ENCODE data around the gene VCAM1. TPM values are rescaled to one million over a fixed set of nuclear protein-coding genes. Genes with fewer than 3 reads are reported as not detected.
"Not testable (repeated sequence)": the region's sequence is repeated elsewhere in the genome, so short reads cannot be mapped to it uniquely, and the experiment has no call there.

VCAM1 gene
- total RNA-seq, 1 experiment from 2014 or later, result 0.08 TPM

- in situ Hi-C loops (cut with HindIII; ENCODE audit: low pct_unique_long_range_greater_than_20kb, low sequenced_read_pairs) (no loop called here), intact Hi-C loops (cut with micrococcal nuclease; ENCODE audit: unreplicated experiment) (no loop called here)
- CTCF ChIA-PET, result no interaction called here
- H3K27ac ChIP-seq (ENCODE audit: low read length), result no peak overlapping the region
- DNase-seq (ENCODE audit: low read depth, low spot score) (no peak), ATAC-seq (no peak)
- H3K4me1 ChIP-seq (ENCODE audit: control insufficient read depth, insufficient read depth, low read length), result no peaks in the 10 kb centered on the region
- no TSS peak for BruUV-seq (replicated peaks)
- H3K9me3 ChIP-seq (ENCODE audit: control insufficient read depth, insufficient read depth, low read depth, low read length), result no peaks in the 10 kb centered on the region
- H3K27me3 ChIP-seq (ENCODE audit: control insufficient read depth, insufficient read depth, low read length), result no peaks in the 10 kb centered on the region
- TF ChIP-seq TCF7L2 (IDR thresholded peaks at IDR 0.05; ENCODE audit: low read depth, low read length) (no peak), POLR2AphosphoS5 (IDR thresholded peaks at IDR 0.05; ENCODE audit: low read depth, low read length) (no peak), CTCF (IDR thresholded peaks at IDR 0.05) (no peak), SIN3A (IDR thresholded peaks at IDR 0.05; ENCODE audit: borderline replicate concordance, insufficient read depth, low read depth, low read length) (no peak), REST (IDR thresholded peaks at IDR 0.05; ENCODE audit: insufficient read depth in 1 of 2, low read depth in 2 of 2, low read length in 1 of 2) (no peak)
- no peaks in the 10 kb centered on the region for H3K36me3 ChIP-seq (ENCODE audit: control insufficient read depth, insufficient read depth, low read length)
- POLR2A ChIA-PET, result interaction anchor here (0.6 kb wide), 1 partner anchor 856 kb away, joined by 3 read pairs; no protein-coding TSS in a partner anchor
- no peak overlapping the region for H3K4me3 ChIP-seq (ENCODE audit: low read depth in 2 of 2, low read length in 2 of 2)
Observed at GRCh38 chr1:100708476-100709062, 11.0 kb upstream of the VCAM1 start.

GRCh38 chr1:100710906-100711682 is 8.4 kb upstream of the VCAM1 start:
- ChIA-PET CTCF (no interaction called here), POLR2A (no interaction called here)
- no peak overlapping the region for H3K27ac ChIP-seq (ENCODE audit: low read length)
- H3K27me3 ChIP-seq (ENCODE audit: control insufficient read depth, insufficient read depth, low read length), result no peaks in the 10 kb centered on the region
- no peaks in the 10 kb centered on the region for H3K4me1 ChIP-seq (ENCODE audit: control insufficient read depth, insufficient read depth, low read length)
- no peaks in the 10 kb centered on the region for H3K9me3 ChIP-seq (ENCODE audit: control insufficient read depth, insufficient read depth, low read depth, low read length)
- TF ChIP-seq POLR2AphosphoS5 (IDR thresholded peaks at IDR 0.05; ENCODE audit: low read depth, low read length), result no peak
- TF ChIP-seq TCF7L2 (IDR thresholded peaks at IDR 0.05; ENCODE audit: low read depth, low read length), result no peak
- no peak for TF ChIP-seq CTCF (IDR thresholded peaks at IDR 0.05)
- TF ChIP-seq REST (IDR thresholded peaks at IDR 0.05; ENCODE audit: insufficient read depth in 1 of 2, low read depth in 2 of 2, low read length in 1 of 2), result no peak
- TF ChIP-seq SIN3A (IDR thresholded peaks at IDR 0.05; ENCODE audit: borderline replicate concordance, insufficient read depth, low read depth, low read length), result no peak
- no peaks in the 10 kb centered on the region for H3K36me3 ChIP-seq (ENCODE audit: control insufficient read depth, insufficient read depth, low read length)
- no peak for ATAC-seq
- intact Hi-C loops (cut with micrococcal nuclease; ENCODE audit: unreplicated experiment) (no loop called here), in situ Hi-C loops (cut with HindIII; ENCODE audit: low pct_unique_long_range_greater_than_20kb, low sequenced_read_pairs) (no loop called here)
- BruUV-seq (replicated peaks), result no TSS peak
- DNase-seq (ENCODE audit: low read depth, low spot score), result no peak
- H3K4me3 ChIP-seq (ENCODE audit: low read depth in 2 of 2, low read length in 2 of 2), result no peak overlapping the region

GRCh38 chr1:100713027-100713426 is 6.5 kb upstream of the VCAM1 start:
- H3K36me3 ChIP-seq (ENCODE audit: control insufficient read depth, insufficient read depth, low read length); intact Hi-C loops (cut with micrococcal nuclease; ENCODE audit: unreplicated experiment); H3K27ac ChIP-seq (ENCODE audit: low read length); CTCF ChIA-PET; BruUV-seq (replicated peaks); in situ Hi-C loops (cut with HindIII; ENCODE audit: low pct_unique_long_range_greater_than_20kb, low sequenced_read_pairs); H3K27me3 ChIP-seq (ENCODE audit: control insufficient read depth, insufficient read depth, low read length); H3K9me3 ChIP-seq (ENCODE audit: control insufficient read depth, insufficient read depth, low read depth, low read length); H3K4me1 ChIP-seq (ENCODE audit: control insufficient read depth, insufficient read depth, low read length); POLR2A ChIA-PET; DNase-seq (ENCODE audit: low read depth, low spot score); ATAC-seq; H3K4me3 ChIP-seq (ENCODE audit: low read depth in 2 of 2, low read length in 2 of 2): not testable (repeated sequence)

Data from Panc1 (cell line).